GM12872 (cell line): ENCODE measurements around the gene UBE2D2.

Experiments used
- TF ChIP-seq, protein P1 (sequence below): IDR thresholded peaks from 3 replicates; pipeline ENCODE4 v1.5.1; 2011; ENCODE audit warnings: low read depth, mild to moderate bottlenecking, low read length, moderate library complexity; ENCODE audit not compliant: insufficient read depth

The UBE2D2 gene

GRCh38 chr5:139560752-139561654, at the start of gene UBE2D2:
TSS of gene UBE2D2 (plus strand) at chr5:139561339. CDS start at chr5:139561792, 453 bp downstream.
- TF ChIP-seq, protein P1, sequence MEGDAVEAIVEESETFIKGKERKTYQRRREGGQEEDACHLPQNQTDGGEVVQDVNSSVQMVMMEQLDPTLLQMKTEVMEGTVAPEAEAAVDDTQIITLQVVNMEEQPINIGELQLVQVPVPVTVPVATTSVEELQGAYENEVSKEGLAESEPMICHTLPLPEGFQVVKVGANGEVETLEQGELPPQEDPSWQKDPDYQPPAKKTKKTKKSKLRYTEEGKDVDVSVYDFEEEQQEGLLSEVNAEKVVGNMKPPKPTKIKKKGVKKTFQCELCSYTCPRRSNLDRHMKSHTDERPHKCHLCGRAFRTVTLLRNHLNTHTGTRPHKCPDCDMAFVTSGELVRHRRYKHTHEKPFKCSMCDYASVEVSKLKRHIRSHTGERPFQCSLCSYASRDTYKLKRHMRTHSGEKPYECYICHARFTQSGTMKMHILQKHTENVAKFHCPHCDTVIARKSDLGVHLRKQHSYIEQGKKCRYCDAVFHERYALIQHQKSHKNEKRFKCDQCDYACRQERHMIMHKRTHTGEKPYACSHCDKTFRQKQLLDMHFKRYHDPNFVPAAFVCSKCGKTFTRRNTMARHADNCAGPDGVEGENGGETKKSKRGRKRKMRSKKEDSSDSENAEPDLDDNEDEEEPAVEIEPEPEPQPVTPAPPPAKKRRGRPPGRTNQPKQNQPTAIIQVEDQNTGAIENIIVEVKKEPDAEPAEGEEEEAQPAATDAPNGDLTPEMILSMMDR = no peak

- TF ChIP-seq, protein P1 = 0 out of 3 replicates have a peak, but pooled peaks have one; percentile 7
Measured at GRCh38 chr5:139512786-139513390, 48.3 kb upstream of the UBE2D2 start.

DNA sequence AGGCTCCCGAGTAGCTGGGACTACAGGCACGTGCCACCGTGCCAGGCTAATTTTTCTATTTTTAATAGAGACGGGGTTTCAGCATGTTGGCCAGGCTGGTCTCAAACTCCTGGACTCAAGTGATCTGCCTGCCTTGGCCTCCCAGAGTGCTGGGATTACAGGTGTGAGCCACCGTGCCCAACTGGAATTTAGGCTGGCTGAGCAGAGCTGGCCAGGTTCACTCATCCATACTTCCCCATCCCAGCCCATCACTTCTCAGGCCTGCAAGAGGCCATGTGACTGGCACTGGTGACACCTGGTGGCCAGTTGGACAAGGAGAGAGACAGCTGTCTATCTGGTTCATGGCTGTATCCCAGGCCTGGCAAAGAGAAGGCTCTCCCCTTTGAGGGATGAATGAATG, 47.7 kb upstream of the UBE2D2 start:
- TF ChIP-seq, protein P1 = peak; percentile 80

DNA sequence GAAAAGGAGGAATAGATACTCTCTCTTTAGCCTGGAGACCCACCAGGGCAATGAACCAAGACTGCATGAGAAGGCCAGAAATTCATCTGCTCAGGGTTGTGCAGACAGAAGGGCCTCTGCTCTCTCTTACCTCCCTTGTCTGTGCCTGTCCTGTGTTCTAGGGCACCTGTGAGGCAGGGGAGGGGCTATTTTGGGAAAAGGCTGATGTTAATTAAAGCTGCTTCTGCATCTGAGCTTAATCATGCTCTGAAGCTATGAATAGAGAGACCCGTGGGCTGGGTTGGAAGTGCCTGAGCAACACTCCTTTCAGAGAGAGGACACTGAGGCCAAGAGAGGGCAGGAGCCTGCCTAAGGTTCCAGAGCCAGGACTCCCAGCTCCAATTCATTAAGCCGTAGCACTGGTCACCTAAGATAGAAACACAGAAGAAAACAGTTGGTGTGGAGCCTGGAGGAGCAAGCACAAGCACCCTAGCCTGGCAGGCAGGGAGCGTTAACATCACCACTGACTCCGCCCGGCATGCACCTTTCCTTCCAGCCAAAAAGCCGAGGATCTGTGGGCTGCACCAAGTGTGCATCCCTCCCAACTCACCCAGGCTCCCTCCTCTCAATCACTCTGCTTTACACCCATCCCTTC, 47.2 kb upstream of the UBE2D2 start:
- TF ChIP-seq, protein P1 = no peak

- TF ChIP-seq, protein P1 = no peak
Measured at GRCh38 chr5:139514486-139514856, 46.7 kb upstream of the UBE2D2 start.

- TF ChIP-seq, protein P1 = peak; percentile 97
Measured at GRCh38 chr5:139517683-139518564, 43.2 kb upstream of the UBE2D2 start.
